Measurements from ENCODE around the gene TMCC2. TPM values are rescaled to one million over a fixed set of nuclear protein-coding genes. Genes with fewer than 3 reads are reported as not detected.
A peak's percentile ranks its signal among the peaks of the same experiment; 100 is the strongest.

TMCC2 gene
- total RNA-seq, 1 donor from 2014 or later, result 10.6 TPM

- H3K27me3 Mint-ChIP-seq (ENCODE audit: low read depth, unreplicated experiment), result no peaks in the 10 kb centered on the region
- H3K36me3 Mint-ChIP-seq (ENCODE audit: low read depth, unreplicated experiment), result peaks cover 38% of the 10 kb centered on the region
- Histone ChIP-seq H3K9me3 (ENCODE audit: insufficient read depth, low read depth, low read length) (no peaks in the 10 kb centered on the region), H3K4me3 (ENCODE audit: insufficient read depth, low read depth, low read length) (peak overlapping the region; percentile 38), H3K36me3 (ENCODE audit: insufficient read depth, low read length) (peaks cover 28% of the 10 kb centered on the region), H2AFZ (ENCODE audit: low read depth, low read length) (peak overlapping the region; percentile 73), H4K20me1 (ENCODE audit: insufficient read depth, low read length) (peaks cover 64% of the 10 kb centered on the region), H3K27me3 (ENCODE audit: insufficient read depth, low read length) (no peaks in the 10 kb centered on the region), H3K9ac (ENCODE audit: low read length) (peak overlapping the region; percentile 79), H3K79me2 (ENCODE audit: insufficient read depth, low read length) (peaks cover 98% of the 10 kb centered on the region), H3K27ac (ENCODE audit: low read depth, low read length) (peak overlapping the region; percentile 81), H3K4me2 (ENCODE audit: low read length) (peak overlapping the region; percentile 81), H3K4me1 (ENCODE audit: insufficient read depth, low read length) (peaks cover 33% of the 10 kb centered on the region)
- peak overlapping the region; percentile 78 for H3K4me3 Mint-ChIP-seq (ENCODE audit: unreplicated experiment)
- no peak for FAIRE-seq
- no peaks in the 10 kb centered on the region for H3K9me3 Mint-ChIP-seq (ENCODE audit: unreplicated experiment)
- no peak for DNase-seq (ENCODE audit: low read depth)
- peaks cover 72% of the 10 kb centered on the region for H3K4me1 Mint-ChIP-seq (ENCODE audit: low read depth, unreplicated experiment)
- H3K27ac Mint-ChIP-seq (ENCODE audit: unreplicated experiment), result peak overlapping the region; percentile 96
- TF ChIP-seq CTCF (IDR thresholded peaks at IDR 0.05; ENCODE audit: insufficient read depth, low read depth, low read length) (no peak), EZH2 (IDR thresholded peaks at IDR 0.05; ENCODE audit: insufficient read depth, low read length) (no peak)
These were observed 85.3 kb downstream of the TMCC2 start for GRCh38 chr1:205312866-205313562.

GRCh38 chr1:205313563-205314308 is 86.0 kb downstream of the TMCC2 start:
- Mint-ChIP-seq H3K4me3 (ENCODE audit: unreplicated experiment) (peak overlapping the region; percentile 78), H3K27ac (ENCODE audit: unreplicated experiment) (peak overlapping the region; percentile 96), H3K36me3 (ENCODE audit: low read depth, unreplicated experiment) (peaks cover 31% of the 10 kb centered on the region), H3K27me3 (ENCODE audit: low read depth, unreplicated experiment) (no peaks in the 10 kb centered on the region), H3K9me3 (ENCODE audit: unreplicated experiment) (no peaks in the 10 kb centered on the region), H3K4me1 (ENCODE audit: low read depth, unreplicated experiment) (peaks cover 80% of the 10 kb centered on the region)
- Histone ChIP-seq H3K36me3 (ENCODE audit: insufficient read depth, low read length) (peaks cover 23% of the 10 kb centered on the region), H3K27ac (ENCODE audit: low read depth, low read length) (peak overlapping the region; percentile 81), H2AFZ (ENCODE audit: low read depth, low read length) (peak overlapping the region; percentile 73), H3K9ac (ENCODE audit: low read length) (peak overlapping the region; percentile 79), H4K20me1 (ENCODE audit: insufficient read depth, low read length) (peaks cover 70% of the 10 kb centered on the region), H3K4me3 (ENCODE audit: insufficient read depth, low read depth, low read length) (peak overlapping the region; percentile 38), H3K9me3 (ENCODE audit: insufficient read depth, low read depth, low read length) (no peaks in the 10 kb centered on the region), H3K79me2 (ENCODE audit: insufficient read depth, low read length) (peaks cover 98% of the 10 kb centered on the region), H3K4me1 (ENCODE audit: insufficient read depth, low read length) (peaks cover 40% of the 10 kb centered on the region), H3K27me3 (ENCODE audit: insufficient read depth, low read length) (no peaks in the 10 kb centered on the region), H3K4me2 (ENCODE audit: low read length) (peak overlapping the region; percentile 81)
- DNase-seq (ENCODE audit: low read depth), result peak; percentile 87
- no peak for TF ChIP-seq CTCF (IDR thresholded peaks at IDR 0.05; ENCODE audit: insufficient read depth, low read depth, low read length)
- TF ChIP-seq EZH2 (IDR thresholded peaks at IDR 0.05; ENCODE audit: insufficient read depth, low read length), result no peak
- FAIRE-seq, result no peak

Measured in astrocyte (in vitro differentiated cells and primary cell).